Lower leg skin (tissue), 4 donors: ENCODE measurements around the gene UBE2G2. TPM values are rescaled to one million over a fixed set of nuclear protein-coding genes. Genes with fewer than 3 reads are reported as not detected.

Experiments used
- DNase-seq, 2 donors: peaks; one replicate each; pipeline ENCODE4 v3.0.0-alpha.2; 2019; ENCODE audit warnings: low spot score in 2 of 2
- H3K4me3 ChIP-seq: fragments of 200-600 bp; sonication (generic); 2 replicates; pipeline ENCODE4 v1.5.1; 2017; ENCODE audit warnings: mild to moderate bottlenecking, low read depth; ENCODE audit not compliant: poor library complexity, severe bottlenecking
- POLR2A ChIP-seq, 2 donors: fragments of 450-650 bp; IDR thresholded peaks; one replicate each; pipeline ENCODE4 v1.6.1; 2016 to 2017; ENCODE audit warnings: antibody characterized with exemption in 2 of 2, mild to moderate bottlenecking in 1 of 2, moderate library complexity in 1 of 2
- WGBS, 2 donors: methylation state at CpG; one replicate each; pipeline ENCODE4 v1.1.5; 2018; 5-methylcytosine and 5-hydroxymethylcytosine counted together
- intact Hi-C: fragments of 100-400 bp; cut with DNase I; formaldehyde crosslinking; loops from one replicate; pipeline ENCODE4 v1.15.0; 2023; ENCODE audit warnings: low total_unique reads
- total RNA-seq, 4 donors: library from RNA; depleted of rRNA; stranded (reverse); fragments of >200 nt; gene quantifications; one replicate each; pipeline ENCODE4 v1.1.0, GENCODE V29; 2016
- TF ChIP-seq, protein P1 (sequence below), 3 donors: fragments of 450-650 bp; IDR thresholded peaks; one replicate each; pipeline ENCODE4 v1.5.1; 2016; ENCODE audit warnings: antibody characterized with exemption in 3 of 3, mild to moderate bottlenecking in 3 of 3, moderate library complexity in 2 of 3

UBE2G2 gene
- total RNA-seq, 4 donors from 2014 or later: 37.2 to 61.8 (median 49.8) TPM

DNA sequence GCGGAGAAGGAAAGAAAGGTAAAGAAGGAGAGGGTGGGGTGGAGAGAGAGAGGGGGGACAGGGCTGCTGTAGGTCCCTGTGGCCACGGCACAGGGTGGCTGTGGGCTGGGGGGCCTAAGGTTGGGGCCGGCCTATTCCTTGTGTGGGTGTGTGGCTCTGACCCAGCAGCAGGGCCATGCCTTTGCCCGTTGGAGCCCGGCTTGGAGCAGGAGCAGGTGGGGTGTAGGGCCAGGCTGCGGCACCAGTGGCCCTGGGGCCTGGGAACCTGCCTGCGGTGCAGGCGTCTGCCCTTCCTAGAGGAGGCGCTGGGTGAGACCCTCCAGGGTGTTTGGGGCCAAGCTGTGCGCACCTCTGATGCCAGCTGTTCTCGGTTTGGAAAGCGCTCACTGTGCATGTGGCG is 35.9 kb upstream of the UBE2G2 start:
- DNase-seq: no peak
- no peak for TF ChIP-seq POLR2A (IDR thresholded peaks at IDR 0.05)
- TF ChIP-seq, protein P1, sequence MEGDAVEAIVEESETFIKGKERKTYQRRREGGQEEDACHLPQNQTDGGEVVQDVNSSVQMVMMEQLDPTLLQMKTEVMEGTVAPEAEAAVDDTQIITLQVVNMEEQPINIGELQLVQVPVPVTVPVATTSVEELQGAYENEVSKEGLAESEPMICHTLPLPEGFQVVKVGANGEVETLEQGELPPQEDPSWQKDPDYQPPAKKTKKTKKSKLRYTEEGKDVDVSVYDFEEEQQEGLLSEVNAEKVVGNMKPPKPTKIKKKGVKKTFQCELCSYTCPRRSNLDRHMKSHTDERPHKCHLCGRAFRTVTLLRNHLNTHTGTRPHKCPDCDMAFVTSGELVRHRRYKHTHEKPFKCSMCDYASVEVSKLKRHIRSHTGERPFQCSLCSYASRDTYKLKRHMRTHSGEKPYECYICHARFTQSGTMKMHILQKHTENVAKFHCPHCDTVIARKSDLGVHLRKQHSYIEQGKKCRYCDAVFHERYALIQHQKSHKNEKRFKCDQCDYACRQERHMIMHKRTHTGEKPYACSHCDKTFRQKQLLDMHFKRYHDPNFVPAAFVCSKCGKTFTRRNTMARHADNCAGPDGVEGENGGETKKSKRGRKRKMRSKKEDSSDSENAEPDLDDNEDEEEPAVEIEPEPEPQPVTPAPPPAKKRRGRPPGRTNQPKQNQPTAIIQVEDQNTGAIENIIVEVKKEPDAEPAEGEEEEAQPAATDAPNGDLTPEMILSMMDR (IDR thresholded peaks at IDR 0.05): no peak
- intact Hi-C loops: no loop called here
- WGBS, 2 donors: 66 to 88% methylated on average over 8 to 9 of the region's 13 CpGs
- no peak overlapping the region for H3K4me3 ChIP-seq

DNA sequence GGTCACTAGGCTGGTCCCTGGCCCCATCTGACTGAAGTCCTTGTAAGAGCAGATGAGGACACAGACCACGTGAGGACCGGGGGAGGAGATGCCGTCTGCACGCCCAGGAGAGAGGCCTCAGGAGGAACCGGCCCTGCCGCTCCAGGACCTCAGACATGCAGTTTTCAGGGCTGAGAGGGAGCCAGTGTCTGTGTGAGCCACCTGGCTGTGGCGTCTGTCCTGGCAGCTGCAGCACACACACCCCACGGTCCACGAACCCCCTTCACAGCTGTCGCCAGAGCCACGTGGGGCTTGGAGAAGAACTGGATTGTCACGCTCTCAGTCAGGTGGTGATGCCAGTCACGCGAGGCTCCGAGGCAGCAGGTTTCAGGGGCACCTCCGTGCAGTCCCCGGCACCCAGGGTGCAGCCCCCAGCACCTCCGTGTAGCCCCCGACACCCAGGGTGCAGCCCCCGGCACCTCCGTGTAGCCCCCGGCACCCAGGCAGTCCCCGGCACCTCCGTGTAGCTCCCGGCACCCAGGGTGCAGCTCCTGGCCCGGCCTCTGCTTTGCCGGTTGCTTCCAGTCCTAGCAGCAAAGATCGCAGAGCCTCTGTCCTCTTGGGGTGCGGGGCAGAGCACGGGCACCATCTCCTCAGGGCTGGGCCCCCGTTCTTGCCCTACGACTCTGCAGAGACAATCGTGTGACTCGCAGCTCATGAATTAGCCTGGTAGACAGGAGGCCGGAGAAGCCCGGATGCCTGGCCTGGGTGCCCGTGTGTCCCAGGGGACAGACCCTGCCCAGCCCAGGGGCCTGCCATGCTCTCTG is 35.2 kb upstream of the UBE2G2 start:
- intact Hi-C loops: no loop called here
- WGBS, 2 donors: 48 to 65% methylated on average over 23 to 28 of the region's 37 CpGs
- no peak overlapping the region for H3K4me3 ChIP-seq
- DNase-seq: no peak
- no peak for TF ChIP-seq POLR2A (IDR thresholded peaks at IDR 0.05)
- TF ChIP-seq, protein P1 (IDR thresholded peaks at IDR 0.05): no peak

DNA sequence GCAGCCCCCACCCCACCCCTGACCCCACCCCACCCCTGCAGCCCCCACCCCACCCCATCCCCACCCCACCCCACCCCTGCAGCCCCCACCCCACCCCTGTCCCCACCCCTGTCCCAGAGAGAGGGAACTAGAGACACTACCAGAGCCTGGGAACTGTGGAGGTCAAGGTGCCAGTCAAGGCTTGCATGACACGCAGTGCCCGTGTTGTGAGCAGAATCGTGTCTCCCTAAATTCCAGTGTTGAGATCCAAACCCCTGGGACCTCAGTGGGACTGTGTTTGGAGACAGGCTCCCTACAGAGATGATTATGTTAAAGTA is 34.7 kb upstream of the UBE2G2 start:
- WGBS, 2 donors: 20 to 27% methylated on average over 1 to 2 of the region's 3 CpGs
- no peak overlapping the region for H3K4me3 ChIP-seq
- DNase-seq: no peak
- intact Hi-C loops: no loop called here
- TF ChIP-seq, protein P1 (IDR thresholded peaks at IDR 0.05): no peak
- TF ChIP-seq POLR2A (IDR thresholded peaks at IDR 0.05): no peak

DNA sequence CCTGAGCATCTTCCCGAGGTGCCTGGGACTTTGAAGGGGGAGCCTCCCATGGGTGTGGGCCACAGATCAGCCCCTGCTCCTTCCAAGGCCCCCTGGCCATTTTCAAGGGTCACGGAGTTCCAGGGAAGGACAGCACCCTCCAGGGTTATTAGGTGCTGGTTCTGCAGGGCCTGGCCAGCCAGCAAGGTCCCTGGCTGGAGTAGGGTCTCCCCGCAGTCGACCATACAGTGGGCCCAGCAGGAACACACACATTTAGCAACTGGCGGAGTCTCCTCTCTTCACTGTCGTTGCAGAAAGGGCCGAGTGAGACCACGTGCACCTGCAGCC is 34.0 kb upstream of the UBE2G2 start:
- WGBS, 2 donors: 65 to 81% methylated on average over 6 to 7 of the region's 8 CpGs

DNA sequence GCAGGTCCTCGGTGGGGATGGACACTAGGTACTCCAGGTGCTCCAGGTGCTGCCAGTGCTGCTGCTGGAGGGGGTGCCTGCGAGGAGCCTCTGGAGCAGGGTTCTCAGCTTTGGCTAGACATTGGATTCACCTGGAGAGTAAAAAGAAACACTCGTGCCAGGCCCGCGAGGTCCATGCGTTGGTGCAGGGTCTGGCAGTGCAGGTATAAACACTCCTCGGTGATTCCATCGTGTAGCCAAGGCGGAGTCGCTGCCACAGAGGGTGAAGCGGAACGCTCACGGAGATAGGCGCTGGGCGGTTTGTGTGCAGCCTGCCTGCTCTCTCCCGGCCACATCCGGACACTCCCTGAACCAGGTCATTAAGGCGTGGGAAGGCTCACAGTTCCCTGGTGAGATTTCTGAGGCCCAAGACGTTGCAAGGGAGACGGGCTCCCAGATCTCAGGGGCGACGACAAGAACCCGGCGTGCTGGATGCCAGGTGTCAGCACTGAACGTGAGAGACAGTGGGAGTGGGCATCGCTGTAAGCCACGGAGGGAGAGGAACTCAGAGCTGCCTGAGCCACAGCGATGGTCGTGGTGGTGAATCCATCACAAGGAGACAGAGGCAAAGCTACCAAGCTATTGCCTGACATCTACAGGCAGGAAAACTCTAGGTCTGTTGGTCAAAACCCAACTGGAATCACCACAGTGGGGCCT is 33.5 kb upstream of the UBE2G2 start:
- WGBS, 2 donors: 83 to 92% methylated on average over 29 of the region's 29 CpGs
- DNase-seq: no peak
- intact Hi-C loops: no loop called here
- no peak for TF ChIP-seq POLR2A (IDR thresholded peaks at IDR 0.05)
- TF ChIP-seq, protein P1 (IDR thresholded peaks at IDR 0.05): no peak
- no peak overlapping the region for H3K4me3 ChIP-seq

More for the DNA sequence above, 34.0 kb upstream of the UBE2G2 start:
- H3K4me3 ChIP-seq: no peak overlapping the region
- DNase-seq: no peak
- intact Hi-C loops: no loop called here
- TF ChIP-seq POLR2A (IDR thresholded peaks at IDR 0.05): no peak
- TF ChIP-seq, protein P1 (IDR thresholded peaks at IDR 0.05): no peak
